Measurements from ENCODE around the gene ACVRL1. TPM values are rescaled to one million over a fixed set of nuclear protein-coding genes. Genes with fewer than 3 reads are reported as not detected.

ACVRL1 gene
- total RNA-seq, 1 experiment from 2014 or later: 0.98 TPM

- TF ChIP-seq ZNF532 (CRISPR knock-in tag; IDR thresholded peaks at IDR 0.05; ENCODE audit: borderline replicate concordance): no peak
Observed at GRCh38 chr12:51860986-51861385, 46.3 kb upstream of the ACVRL1 start (continued).

- peaks cover 54% of the 10 kb centered on the region for H3K27me3 Mint-ChIP-seq (ENCODE audit: low read depth)
- ATAC-seq (no peak), DNase-seq (ENCODE audit: low spot score) (no peak)
- CTCF ChIA-PET: interaction anchor here (0.6 to 6.4 kb wide), 21 partner anchors 11 to 443 kb away, joined by 3 to 126 read pairs (median 8); partner anchors contain the start of genes ACVRL1, ANKRD33, FIGNL2 and SLC4A8
- H3K4me3 Mint-ChIP-seq: peak overlapping the region; percentile 71
- H3K36me3 Mint-ChIP-seq: no peaks in the 10 kb centered on the region
- peaks cover 42% of the 10 kb centered on the region for H3K4me1 Mint-ChIP-seq
- POLR2A ChIA-PET: interaction anchor here (1.3 to 1.4 kb wide), 3 partner anchors 13 to 42 kb away, joined by 4 read pairs; no protein-coding TSS in a partner anchor
- TF ChIP-seq ZNF121 (CRISPR knock-in tag; IDR thresholded peaks at IDR 0.05) (no peak), ZNF423 (CRISPR knock-in tag; IDR thresholded peaks at IDR 0.05) (peak; percentile 88)
- H3K9me3 Mint-ChIP-seq: no peaks in the 10 kb centered on the region
- peak overlapping the region; percentile 58 for H3K27ac Mint-ChIP-seq
Observed at GRCh38 chr12:51862947-51863346, 44.4 kb upstream of the ACVRL1 start.

GRCh38 chr12:51863363-51863932, 43.9 kb upstream of the ACVRL1 start:
- Mint-ChIP-seq H3K36me3 (no peaks in the 10 kb centered on the region), H3K4me3 (peak overlapping the region; percentile 71), H3K27me3 (ENCODE audit: low read depth) (peaks cover 59% of the 10 kb centered on the region), H3K4me1 (peaks cover 47% of the 10 kb centered on the region), H3K27ac (peak overlapping the region; percentile 58), H3K9me3 (no peaks in the 10 kb centered on the region)
- DNase-seq (ENCODE audit: low spot score) (no peak), ATAC-seq (peak; percentile 3)
- ChIA-PET CTCF (interaction anchor here (0.6 to 6.4 kb wide), 34 partner anchors 7 to 444 kb away, joined by 3 to 126 read pairs (median 6); partner anchors contain the start of genes ACVRL1, ANKRD33, FIGNL2 and SLC4A8), POLR2A (interaction anchor here (1.0 to 1.6 kb wide), 6 partner anchors 12 to 43 kb away, joined by 3 to 7 read pairs (median 4); no protein-coding TSS in a partner anchor)
- TF ChIP-seq TEAD1 (CRISPR knock-in tag; IDR thresholded peaks at IDR 0.05): 0 out of 2 replicates have a peak, but pooled peaks have one; percentile 19
- no peak for TF ChIP-seq ETV6 (CRISPR knock-in tag; IDR thresholded peaks at IDR 0.05)
- no peak for TF ChIP-seq ZSCAN18 (CRISPR knock-in tag; IDR thresholded peaks at IDR 0.05)
- no peak for TF ChIP-seq JAZF1 (CRISPR knock-in tag; IDR thresholded peaks at IDR 0.05)
- TF ChIP-seq ZNF425 (CRISPR knock-in tag; conservative IDR thresholded peaks at IDR 0.05): no peak
- no peak for TF ChIP-seq FOXP4 (CRISPR knock-in tag; IDR thresholded peaks at IDR 0.05)
- TF ChIP-seq ATF2 (CRISPR knock-in tag; IDR thresholded peaks at IDR 0.05; ENCODE audit: borderline replicate concordance, low read depth): no peak
- TF ChIP-seq HMGA2 (CRISPR knock-in tag; IDR thresholded peaks at IDR 0.05): no peak
- no peak for TF ChIP-seq ZNF121 (CRISPR knock-in tag; IDR thresholded peaks at IDR 0.05)
- no peak for TF ChIP-seq CDX4 (CRISPR knock-in tag; IDR thresholded peaks at IDR 0.05; ENCODE audit: borderline replicate concordance)
- no peak for TF ChIP-seq ARID4B (CRISPR knock-in tag; IDR thresholded peaks at IDR 0.05; ENCODE audit: borderline replicate concordance)
- TF ChIP-seq NR2C2 (CRISPR knock-in tag; IDR thresholded peaks at IDR 0.05): no peak

Data from WTC11 (cell line).